Osteoblast (primary cell): ENCODE measurements around the gene RANBP1. TPM values are rescaled to one million over a fixed set of nuclear protein-coding genes. Genes with fewer than 3 reads are reported as not detected.
A peak's percentile ranks its signal among the peaks of the same experiment; 100 is the strongest.

Source experiments
- DNase-seq: peaks from one replicate; pipeline ENCODE4 v3.0.0; 2011; ENCODE audit warnings: low spot score, mixed read lengths; ENCODE audit not compliant: insufficient read length; ENCODE audit errors: missing footprints
- H2AFZ ChIP-seq: 2 replicates; pipeline ENCODE4 v1.6.0; 2011; ENCODE audit warnings: mild to moderate bottlenecking, low read length
- H3K27ac ChIP-seq: 2 replicates; pipeline ENCODE4 v1.5.1; 2011; ENCODE audit warnings: mild to moderate bottlenecking, low read depth, low read length, moderate library complexity
- H3K27me3 ChIP-seq: 2 replicates; pipeline ENCODE4 v1.6.0; 2012; ENCODE audit warnings: mild to moderate bottlenecking, control low read depth, inconsistent platforms, low read length, moderate library complexity; ENCODE audit not compliant: insufficient read depth
- H3K36me3 ChIP-seq: 2 replicates; pipeline ENCODE4 v1.5.1; 2011; ENCODE audit warnings: mild to moderate bottlenecking, low read length, control low read depth, moderate library complexity; ENCODE audit not compliant: insufficient read depth
- H3K4me1 ChIP-seq: 2 replicates; pipeline ENCODE4 v1.5.1; 2011; ENCODE audit warnings: mild to moderate bottlenecking, low read length, control low read depth, moderate library complexity; ENCODE audit not compliant: insufficient read depth
- H3K4me2 ChIP-seq: 2 replicates; pipeline ENCODE4 v1.6.0; 2011; ENCODE audit warnings: mild to moderate bottlenecking, low read length; ENCODE audit not compliant: insufficient read depth
- H3K4me3 ChIP-seq: fragments of 200-600 bp; sonication (generic); 3 replicates; pipeline ENCODE4 v1.5.1; 2012; ENCODE audit warnings: mild to moderate bottlenecking, low read length, inconsistent platforms; ENCODE audit not compliant: insufficient read depth
- H3K79me2 ChIP-seq: 2 replicates; pipeline ENCODE4 v1.6.0; 2012; ENCODE audit warnings: mild to moderate bottlenecking, low read length, control low read depth, inconsistent platforms; ENCODE audit not compliant: insufficient read depth
- H3K9me3 ChIP-seq: 2 replicates; pipeline ENCODE4 v1.5.1; 2011; ENCODE audit warnings: low read depth, low read length, control low read depth
- H4K20me1 ChIP-seq: 2 replicates; pipeline ENCODE4 v1.6.0; 2012; ENCODE audit warnings: mild to moderate bottlenecking, low read length, control low read depth; ENCODE audit not compliant: insufficient read depth
- total RNA-seq: library from RNA; depleted of rRNA; stranded (reverse); fragments of >200 nt; gene quantifications from 2 replicates; pipeline ENCODE4 v1.2.3, GENCODE V29; 2012
- TF ChIP-seq, protein P1 (sequence below): IDR thresholded peaks from 2 replicates; pipeline ENCODE4 v1.5.1; 2011; ENCODE audit warnings: mild to moderate bottlenecking, low read depth, low read length, moderate library complexity; ENCODE audit errors: extremely low read depth

RANBP1 gene
- total RNA-seq, 1 donor: 85.8 TPM

DNA sequence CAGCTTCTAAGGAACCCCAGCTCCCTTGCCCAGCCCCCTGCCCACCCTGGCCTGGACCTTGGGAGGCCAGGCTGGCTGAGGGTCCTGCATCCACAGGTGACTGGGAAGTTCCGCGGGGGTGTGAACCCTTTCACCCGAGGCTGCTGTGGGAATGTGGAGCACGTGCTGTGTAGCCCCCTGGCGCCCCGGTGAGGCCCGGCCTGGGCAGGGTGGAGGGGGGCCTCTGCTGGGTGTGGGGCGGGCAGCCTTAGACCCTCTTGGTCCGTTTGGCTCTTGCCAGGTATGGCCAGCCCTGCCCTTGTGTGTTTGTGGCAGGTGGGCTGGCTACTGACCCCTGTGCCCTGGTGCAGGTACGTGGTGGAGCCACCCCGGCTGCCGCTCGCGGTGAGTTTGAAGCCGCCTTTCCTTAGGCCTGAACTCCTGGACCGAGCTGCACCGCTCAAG, 24.6 kb downstream of the RANBP1 start:
- H3K36me3 ChIP-seq: peaks cover 5% of the 10 kb centered on the region
- H3K4me1 ChIP-seq: peaks cover 23% of the 10 kb centered on the region
- no peaks in the 10 kb centered on the region for H3K9me3 ChIP-seq
- TF ChIP-seq, protein P1, sequence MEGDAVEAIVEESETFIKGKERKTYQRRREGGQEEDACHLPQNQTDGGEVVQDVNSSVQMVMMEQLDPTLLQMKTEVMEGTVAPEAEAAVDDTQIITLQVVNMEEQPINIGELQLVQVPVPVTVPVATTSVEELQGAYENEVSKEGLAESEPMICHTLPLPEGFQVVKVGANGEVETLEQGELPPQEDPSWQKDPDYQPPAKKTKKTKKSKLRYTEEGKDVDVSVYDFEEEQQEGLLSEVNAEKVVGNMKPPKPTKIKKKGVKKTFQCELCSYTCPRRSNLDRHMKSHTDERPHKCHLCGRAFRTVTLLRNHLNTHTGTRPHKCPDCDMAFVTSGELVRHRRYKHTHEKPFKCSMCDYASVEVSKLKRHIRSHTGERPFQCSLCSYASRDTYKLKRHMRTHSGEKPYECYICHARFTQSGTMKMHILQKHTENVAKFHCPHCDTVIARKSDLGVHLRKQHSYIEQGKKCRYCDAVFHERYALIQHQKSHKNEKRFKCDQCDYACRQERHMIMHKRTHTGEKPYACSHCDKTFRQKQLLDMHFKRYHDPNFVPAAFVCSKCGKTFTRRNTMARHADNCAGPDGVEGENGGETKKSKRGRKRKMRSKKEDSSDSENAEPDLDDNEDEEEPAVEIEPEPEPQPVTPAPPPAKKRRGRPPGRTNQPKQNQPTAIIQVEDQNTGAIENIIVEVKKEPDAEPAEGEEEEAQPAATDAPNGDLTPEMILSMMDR: no peak
- no peak for DNase-seq
- peaks cover 29% of the 10 kb centered on the region for H4K20me1 ChIP-seq
- H3K79me2 ChIP-seq: peaks cover 59% of the 10 kb centered on the region
- no peak overlapping the region for H2AFZ ChIP-seq
- H3K4me2 ChIP-seq: no peak overlapping the region
- no peak overlapping the region for H3K27ac ChIP-seq
- H3K4me3 ChIP-seq: no peak overlapping the region
- no peaks in the 10 kb centered on the region for H3K27me3 ChIP-seq

DNA sequence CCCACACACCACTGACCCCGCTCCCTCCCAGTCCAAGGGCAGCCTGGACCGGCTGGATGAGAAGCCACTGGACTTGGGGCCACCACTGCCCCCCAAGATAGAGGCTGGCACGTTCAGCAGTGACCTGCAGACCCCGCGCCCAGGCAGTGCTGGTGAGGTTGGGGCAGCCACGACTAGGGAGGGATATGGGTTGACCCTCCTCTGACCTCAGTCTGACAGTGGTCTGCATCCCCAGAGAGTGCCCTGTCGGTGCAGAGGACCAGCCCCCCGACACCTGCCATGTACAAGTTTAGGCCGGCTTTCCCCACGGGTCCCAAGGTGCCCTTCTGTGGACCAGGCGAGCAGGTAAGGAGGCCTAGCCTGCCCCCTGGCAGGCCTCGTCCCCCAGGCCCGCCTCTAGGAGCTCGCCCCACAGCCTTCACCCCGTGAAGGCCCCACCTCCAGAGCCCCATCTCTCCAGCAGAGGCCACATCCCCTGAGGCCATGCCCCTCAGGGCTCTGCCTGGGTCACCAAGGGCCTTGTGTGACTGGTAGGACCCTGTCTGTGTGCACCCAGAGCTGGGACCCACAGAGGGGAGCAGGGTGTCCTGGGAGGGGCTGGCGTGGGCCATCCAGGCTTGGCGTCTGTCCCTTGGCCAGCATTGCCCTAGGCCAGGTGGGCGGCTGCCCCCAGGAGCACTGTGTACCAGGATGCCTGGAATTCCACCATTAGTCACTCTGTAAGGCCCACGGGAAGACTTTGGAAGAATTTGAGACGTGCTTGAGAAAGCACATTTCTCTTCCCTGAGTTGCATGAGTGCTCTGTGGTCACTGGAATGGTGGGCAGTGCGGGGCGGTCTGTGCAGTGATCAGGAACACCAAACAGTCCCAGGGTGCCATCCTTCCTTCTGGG, 25.5 kb downstream of the RANBP1 start:
- H3K27me3 ChIP-seq: no peaks in the 10 kb centered on the region

DNA sequence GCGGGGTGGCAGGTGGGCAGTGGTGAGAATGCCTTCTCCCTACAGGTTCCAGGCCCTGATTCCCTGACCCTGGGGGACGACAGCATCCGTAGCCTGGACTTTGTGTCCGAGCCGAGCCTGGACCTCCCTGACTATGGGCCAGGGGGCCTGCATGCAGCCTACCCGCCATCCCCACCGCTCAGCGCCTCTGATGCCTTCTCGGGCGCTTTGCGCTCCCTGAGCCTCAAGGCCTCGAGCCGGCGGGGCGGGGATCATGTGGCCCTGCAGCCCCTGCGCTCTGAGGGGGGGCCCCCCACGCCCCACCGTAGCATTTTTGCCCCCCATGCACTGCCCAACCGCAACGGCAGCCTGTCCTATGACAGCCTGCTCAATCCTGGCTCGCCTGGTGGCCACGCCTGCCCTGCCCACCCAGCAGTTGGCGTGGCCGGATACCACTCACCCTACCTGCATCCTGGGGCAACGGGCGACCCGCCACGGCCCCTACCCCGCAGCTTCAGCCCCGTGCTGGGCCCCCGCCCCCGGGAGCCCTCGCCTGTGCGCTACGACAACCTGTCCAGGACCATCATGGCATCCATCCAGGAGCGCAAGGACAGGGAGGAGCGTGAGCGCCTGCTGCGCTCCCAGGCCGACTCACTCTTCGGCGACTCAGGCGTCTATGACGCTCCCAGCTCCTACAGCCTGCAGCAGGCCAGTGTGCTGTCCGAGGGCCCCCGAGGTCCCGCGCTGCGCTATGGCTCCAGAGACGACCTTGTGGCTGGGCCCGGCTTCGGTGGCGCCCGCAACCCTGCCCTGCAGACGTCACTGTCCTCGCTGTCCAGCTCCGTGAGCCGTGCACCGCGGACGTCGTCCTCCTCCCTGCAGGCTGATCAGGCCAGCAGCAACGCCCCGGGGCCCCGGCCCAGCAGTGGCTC, 27.1 kb downstream of the RANBP1 start:
- H3K27ac ChIP-seq: peak overlapping the region; percentile 76
- TF ChIP-seq, protein P1: no peak
- H3K4me1 ChIP-seq: peaks cover 21% of the 10 kb centered on the region
- peaks cover 35% of the 10 kb centered on the region for H3K79me2 ChIP-seq
- H4K20me1 ChIP-seq: peaks cover 5% of the 10 kb centered on the region
- no peak for DNase-seq
- no peak overlapping the region for H2AFZ ChIP-seq
- no peaks in the 10 kb centered on the region for H3K9me3 ChIP-seq
- no peak overlapping the region for H3K4me2 ChIP-seq
- no peak overlapping the region for H3K4me3 ChIP-seq
- H3K36me3 ChIP-seq: peaks cover 5% of the 10 kb centered on the region
- no peaks in the 10 kb centered on the region for H3K27me3 ChIP-seq

More for the DNA sequence above, 25.5 kb downstream of the RANBP1 start:
- TF ChIP-seq, protein P1: no peak
- no peak overlapping the region for H3K4me2 ChIP-seq
- H3K4me1 ChIP-seq: peaks cover 23% of the 10 kb centered on the region
- no peak overlapping the region for H3K4me3 ChIP-seq
- no peaks in the 10 kb centered on the region for H3K9me3 ChIP-seq
- H3K36me3 ChIP-seq: peaks cover 5% of the 10 kb centered on the region
- H4K20me1 ChIP-seq: peaks cover 20% of the 10 kb centered on the region
- H2AFZ ChIP-seq: no peak overlapping the region
- DNase-seq: peak; percentile 98
- peak overlapping the region; percentile 76 for H3K27ac ChIP-seq
- peaks cover 50% of the 10 kb centered on the region for H3K79me2 ChIP-seq
